Measurements from ENCODE around the gene STT3B.

Gene STT3B

GRCh38 chr3:31680072-31680870, 147.5 kb downstream of the STT3B start:
- TF ChIP-seq SPI1 (IDR thresholded peaks at IDR 0.05; ENCODE audit: low read depth, low read length) (no peak), POU2F2 (IDR thresholded peaks at IDR 0.05; ENCODE audit: low read depth, low read length) (no peak), POLR2AphosphoS5 (IDR thresholded peaks at IDR 0.05; ENCODE audit: low read depth, low read length) (no peak), PAX5 (IDR thresholded peaks at IDR 0.05; ENCODE audit: insufficient read depth, low read length, severe bottlenecking) (no peak), POLR2A (IDR thresholded peaks at IDR 0.05; ENCODE audit: low read depth, low read length) (no peak), TAF1 (IDR thresholded peaks at IDR 0.05; ENCODE audit: low read depth, low read length) (no peak)
- DNase-seq (ENCODE audit: insufficient read length, low spot score), result no peak
- no peak for FAIRE-seq

Measured in GM12891 (cell line).